ENCODE data around the gene TBC1D8. TPM values are rescaled to one million over a fixed set of nuclear protein-coding genes. Genes with fewer than 3 reads are reported as not detected.
A peak's percentile ranks its signal among the peaks of the same experiment; 100 is the strongest.

Gene TBC1D8
- total RNA-seq, 1 experiment from 2014 or later, result 48.1 TPM

- H3K27me3 Mint-ChIP-seq (ENCODE audit: insufficient read depth, unreplicated experiment), result no peaks in the 10 kb centered on the region
- no peaks in the 10 kb centered on the region for H3K9me3 Mint-ChIP-seq (ENCODE audit: unreplicated experiment)
- TF ChIP-seq, protein P1, sequence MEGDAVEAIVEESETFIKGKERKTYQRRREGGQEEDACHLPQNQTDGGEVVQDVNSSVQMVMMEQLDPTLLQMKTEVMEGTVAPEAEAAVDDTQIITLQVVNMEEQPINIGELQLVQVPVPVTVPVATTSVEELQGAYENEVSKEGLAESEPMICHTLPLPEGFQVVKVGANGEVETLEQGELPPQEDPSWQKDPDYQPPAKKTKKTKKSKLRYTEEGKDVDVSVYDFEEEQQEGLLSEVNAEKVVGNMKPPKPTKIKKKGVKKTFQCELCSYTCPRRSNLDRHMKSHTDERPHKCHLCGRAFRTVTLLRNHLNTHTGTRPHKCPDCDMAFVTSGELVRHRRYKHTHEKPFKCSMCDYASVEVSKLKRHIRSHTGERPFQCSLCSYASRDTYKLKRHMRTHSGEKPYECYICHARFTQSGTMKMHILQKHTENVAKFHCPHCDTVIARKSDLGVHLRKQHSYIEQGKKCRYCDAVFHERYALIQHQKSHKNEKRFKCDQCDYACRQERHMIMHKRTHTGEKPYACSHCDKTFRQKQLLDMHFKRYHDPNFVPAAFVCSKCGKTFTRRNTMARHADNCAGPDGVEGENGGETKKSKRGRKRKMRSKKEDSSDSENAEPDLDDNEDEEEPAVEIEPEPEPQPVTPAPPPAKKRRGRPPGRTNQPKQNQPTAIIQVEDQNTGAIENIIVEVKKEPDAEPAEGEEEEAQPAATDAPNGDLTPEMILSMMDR (IDR thresholded peaks at IDR 0.05; ENCODE audit: unreplicated experiment), result no peak
- intact Hi-C loops (cut with micrococcal nuclease), result no loop called here
- POLR2A ChIA-PET, result interaction anchor here (1.7 kb wide), 1 partner anchor 110 kb away, joined by 7 read pairs; the partner anchor contains the start of gene TBC1D8
- CTCF ChIA-PET, result interaction anchor here (0.8 to 1.5 kb wide), 4 partner anchors 10 to 165 kb away, joined by 3 to 6 read pairs (median 4); no protein-coding TSS in a partner anchor
- BruUV-seq (replicated peaks), result no TSS peak
- H3K27ac Mint-ChIP-seq (ENCODE audit: low read depth, unreplicated experiment), result no peak overlapping the region
- peaks cover 5% of the 10 kb centered on the region for H3K4me1 Mint-ChIP-seq (ENCODE audit: insufficient read depth, unreplicated experiment)
- H3K4me3 Mint-ChIP-seq (ENCODE audit: unreplicated experiment), result no peak overlapping the region
- peaks cover 93% of the 10 kb centered on the region for H3K36me3 Mint-ChIP-seq (ENCODE audit: insufficient read depth, unreplicated experiment)
- DNase-seq (ENCODE audit: unreplicated experiment), result no peak
Observed at GRCh38 chr2:101040072-101040471, 111.1 kb downstream of the TBC1D8 start.

- H3K4me3 Mint-ChIP-seq (ENCODE audit: unreplicated experiment), result no peak overlapping the region
- H3K9me3 Mint-ChIP-seq (ENCODE audit: unreplicated experiment), result no peaks in the 10 kb centered on the region
- peak overlapping the region; percentile 55 for H3K27ac Mint-ChIP-seq (ENCODE audit: low read depth, unreplicated experiment)
- H3K4me1 Mint-ChIP-seq (ENCODE audit: insufficient read depth, unreplicated experiment), result peaks cover 5% of the 10 kb centered on the region
- no TSS peak for BruUV-seq (replicated peaks)
- ChIA-PET POLR2A (interaction anchor here (1.0 kb wide), 1 partner anchor 9 kb away, joined by 3 read pairs; no protein-coding TSS in a partner anchor), CTCF (interaction anchor here (0.8 to 5.5 kb wide), 4 partner anchors 8 to 194 kb away, joined by 4 to 79 read pairs (median 46); partner anchors contain the start of gene TBC1D8)
- intact Hi-C loops (cut with micrococcal nuclease), result no loop called here
- TF ChIP-seq, protein P1 (IDR thresholded peaks at IDR 0.05; ENCODE audit: unreplicated experiment), result peak; percentile 46
- peaks cover 93% of the 10 kb centered on the region for H3K36me3 Mint-ChIP-seq (ENCODE audit: insufficient read depth, unreplicated experiment)
- DNase-seq (ENCODE audit: unreplicated experiment), result peak; percentile 48
- no peaks in the 10 kb centered on the region for H3K27me3 Mint-ChIP-seq (ENCODE audit: insufficient read depth, unreplicated experiment)
Observed at GRCh38 chr2:101038455-101039255, 112.5 kb downstream of the TBC1D8 start.

- no peaks in the 10 kb centered on the region for H3K27me3 Mint-ChIP-seq (ENCODE audit: insufficient read depth, unreplicated experiment)
- intact Hi-C loops (cut with micrococcal nuclease), result no loop called here
- CTCF ChIA-PET, result interaction anchor here (0.6 to 5.5 kb wide), 24 partner anchors 9 to 196 kb away, joined by 3 to 79 read pairs (median 5); partner anchors contain the start of gene TBC1D8
- DNase-seq (ENCODE audit: unreplicated experiment), result no peak
- peaks cover 5% of the 10 kb centered on the region for H3K4me1 Mint-ChIP-seq (ENCODE audit: insufficient read depth, unreplicated experiment)
- peaks cover 93% of the 10 kb centered on the region for H3K36me3 Mint-ChIP-seq (ENCODE audit: insufficient read depth, unreplicated experiment)
- no peaks in the 10 kb centered on the region for H3K9me3 Mint-ChIP-seq (ENCODE audit: unreplicated experiment)
- TF ChIP-seq, protein P1 (IDR thresholded peaks at IDR 0.05; ENCODE audit: unreplicated experiment), result no peak
- no TSS peak for BruUV-seq (replicated peaks)
- POLR2A ChIA-PET, result interaction anchor here (0.7 to 1.4 kb wide), 6 partner anchors 87 to 168 kb away, joined by 3 to 5 read pairs (median 4); no protein-coding TSS in a partner anchor
- peak overlapping the region; percentile 55 for H3K27ac Mint-ChIP-seq (ENCODE audit: low read depth, unreplicated experiment)
- no peak overlapping the region for H3K4me3 Mint-ChIP-seq (ENCODE audit: unreplicated experiment)
Observed at GRCh38 chr2:101037161-101037755, 113.9 kb downstream of the TBC1D8 start.

DNA sequence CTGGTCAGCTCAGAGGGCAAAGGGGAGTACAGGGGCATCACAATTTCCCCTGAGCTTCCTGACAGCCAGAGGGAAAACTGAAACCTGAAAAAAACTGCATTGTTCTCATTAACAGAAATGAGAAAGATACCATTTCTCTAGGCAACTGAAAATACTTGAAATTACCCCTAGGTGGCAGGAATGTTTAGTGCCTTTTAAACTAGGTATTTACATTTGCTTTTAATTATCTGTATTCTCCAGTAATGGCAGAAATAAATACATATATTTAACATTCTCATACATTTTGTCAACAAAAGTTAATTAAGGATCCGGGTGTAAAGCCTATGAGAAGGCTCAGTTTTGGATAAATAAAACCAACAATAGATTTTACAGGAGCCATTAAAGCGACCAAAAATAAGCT, 114.6 kb downstream of the TBC1D8 start:
- intact Hi-C loops (cut with micrococcal nuclease), result loop anchor here (1.0 kb wide), 2 partner anchors 116 to 169 kb away; no protein-coding TSS in a partner anchor

More for the DNA sequence above, 114.6 kb downstream of the TBC1D8 start:
- DNase-seq (ENCODE audit: unreplicated experiment), result peak; percentile 35
- peaks cover 100% of the 10 kb centered on the region for H3K36me3 Mint-ChIP-seq (ENCODE audit: insufficient read depth, unreplicated experiment)
- H3K27ac Mint-ChIP-seq (ENCODE audit: low read depth, unreplicated experiment), result no peak overlapping the region
- CTCF ChIA-PET, result interaction anchor here (0.6 to 5.5 kb wide), 27 partner anchors 8 to 358 kb away, joined by 3 to 79 read pairs (median 4); partner anchors contain the start of gene TBC1D8
- TF ChIP-seq, protein P1 (IDR thresholded peaks at IDR 0.05; ENCODE audit: unreplicated experiment), result peak; percentile 53
- H3K27me3 Mint-ChIP-seq (ENCODE audit: insufficient read depth, unreplicated experiment), result no peaks in the 10 kb centered on the region
- no peak overlapping the region for H3K4me3 Mint-ChIP-seq (ENCODE audit: unreplicated experiment)
- POLR2A ChIA-PET, result interaction anchor here (0.6 to 1.4 kb wide), 7 partner anchors 88 to 409 kb away, joined by 3 to 5 read pairs (median 4); no protein-coding TSS in a partner anchor
- H3K9me3 Mint-ChIP-seq (ENCODE audit: unreplicated experiment), result no peaks in the 10 kb centered on the region
- no TSS peak for BruUV-seq (replicated peaks)
- peaks cover 5% of the 10 kb centered on the region for H3K4me1 Mint-ChIP-seq (ENCODE audit: insufficient read depth, unreplicated experiment)
